Stimulated activated CD8-positive, alpha-beta memory T cell treated with anti-CD3 and anti-CD28 coated beads, Interleukin-4, amount 100 ng/mL, for 24 hours (primary cell): ENCODE results near the gene GSTP1.
"Not testable (repeated sequence)": the region's sequence is repeated elsewhere in the genome, so short reads cannot be mapped to it uniquely, and the experiment has no call there.

Experiments used
- DNase-seq: peaks from one replicate; pipeline ENCODE4 v3.0.0-alpha.2; 2020; ENCODE audit warnings: low read depth

GSTP1 gene

DNA sequence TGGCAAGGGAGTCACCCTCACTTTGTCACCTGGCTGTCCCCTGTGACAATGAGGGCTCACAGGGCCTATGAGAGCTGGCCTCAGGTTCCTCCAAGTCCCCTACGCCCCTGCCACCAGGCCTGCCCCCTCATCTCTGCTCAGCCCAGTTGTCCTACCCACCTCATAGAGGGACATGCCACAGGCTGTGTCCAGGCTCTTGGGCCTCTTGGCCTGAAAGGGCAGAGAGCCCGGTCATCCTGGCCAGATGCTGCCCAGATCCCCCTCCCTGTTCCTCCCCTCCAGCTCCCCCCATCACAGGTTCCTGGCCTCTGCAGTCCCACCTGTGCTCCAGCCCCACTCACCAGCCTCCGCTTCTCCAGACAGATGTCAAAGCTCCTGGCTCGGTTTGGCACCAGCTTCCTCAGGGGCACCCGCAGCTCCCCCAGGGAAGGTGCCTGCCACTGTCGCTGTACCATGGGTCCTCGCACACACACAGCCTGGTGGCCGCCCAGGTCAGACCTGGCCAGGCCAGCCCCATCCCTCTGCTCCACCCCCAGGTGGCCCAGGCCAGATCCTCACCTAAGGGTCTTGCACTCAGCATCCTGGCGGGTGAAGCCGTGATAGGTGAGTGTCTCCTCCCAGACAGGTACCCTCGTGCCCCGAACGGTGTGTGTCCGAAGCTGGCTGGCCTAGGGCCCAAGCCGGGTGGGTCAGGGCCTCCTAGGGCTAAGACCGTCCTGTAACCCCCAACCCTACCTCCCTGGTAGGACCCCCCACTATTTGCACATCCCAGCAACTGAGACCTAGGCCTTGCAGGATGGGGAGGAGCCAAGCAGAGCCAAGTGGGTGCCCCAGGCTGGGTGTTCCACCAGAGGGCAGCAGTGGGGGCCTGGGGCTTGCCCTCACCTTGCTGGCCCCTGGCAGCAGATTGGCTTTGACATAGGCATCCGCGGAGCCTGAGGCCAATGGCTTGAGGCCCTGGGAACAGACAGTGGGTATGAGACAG, 31.4 kb downstream of the GSTP1 start:
- no peak for DNase-seq

- no peak for DNase-seq
Observed at GRCh38 chr11:67615728-67616430, 32.3 kb downstream of the GSTP1 start.

DNA sequence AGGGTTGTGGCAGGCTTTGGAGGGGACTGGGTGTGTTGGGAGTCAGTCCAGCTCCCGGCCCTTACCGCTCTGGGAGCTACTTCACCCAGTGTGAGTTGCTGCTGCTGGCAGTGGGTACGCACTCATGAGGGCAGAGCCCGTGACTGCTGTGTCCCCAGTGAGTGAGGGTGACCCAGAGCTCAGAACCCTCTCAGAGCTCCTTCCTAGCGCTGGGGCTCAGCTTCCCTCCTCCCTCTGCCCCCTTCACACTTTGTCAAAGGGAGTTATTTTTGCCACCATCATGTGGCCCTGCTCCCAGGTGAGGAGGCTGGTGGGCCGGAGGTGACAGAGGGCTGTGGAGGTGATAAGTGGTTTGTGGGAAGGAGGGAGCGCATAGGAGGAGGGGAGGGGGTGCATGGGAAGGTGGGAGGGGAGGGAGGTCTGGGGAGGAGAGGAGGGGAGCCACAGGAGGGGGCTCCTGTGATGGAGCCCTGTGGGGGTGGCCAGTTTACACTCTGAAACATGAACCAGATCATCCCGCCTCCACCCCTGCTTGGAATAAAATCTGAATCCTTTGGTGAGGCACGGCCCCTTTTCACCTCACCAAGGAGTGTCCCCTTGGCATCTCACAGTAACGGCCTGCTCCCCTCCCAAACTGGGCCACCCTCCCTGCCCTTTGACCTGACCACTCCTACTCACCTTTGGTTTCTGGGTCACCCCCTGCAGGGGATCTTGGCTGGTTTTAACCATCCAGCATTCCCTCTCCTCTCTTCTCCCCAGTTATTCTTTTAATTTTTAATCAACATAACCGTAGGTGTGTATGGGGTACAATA, 33.0 kb downstream of the GSTP1 start:
- DNase-seq: no peak

GRCh38 chr11:67617243-67617953, 33.8 kb downstream of the GSTP1 start:
- DNase-seq: no peak

- not testable (repeated sequence) for DNase-seq
Observed at GRCh38 chr11:67618901-67619659, 35.5 kb downstream of the GSTP1 start.

DNA sequence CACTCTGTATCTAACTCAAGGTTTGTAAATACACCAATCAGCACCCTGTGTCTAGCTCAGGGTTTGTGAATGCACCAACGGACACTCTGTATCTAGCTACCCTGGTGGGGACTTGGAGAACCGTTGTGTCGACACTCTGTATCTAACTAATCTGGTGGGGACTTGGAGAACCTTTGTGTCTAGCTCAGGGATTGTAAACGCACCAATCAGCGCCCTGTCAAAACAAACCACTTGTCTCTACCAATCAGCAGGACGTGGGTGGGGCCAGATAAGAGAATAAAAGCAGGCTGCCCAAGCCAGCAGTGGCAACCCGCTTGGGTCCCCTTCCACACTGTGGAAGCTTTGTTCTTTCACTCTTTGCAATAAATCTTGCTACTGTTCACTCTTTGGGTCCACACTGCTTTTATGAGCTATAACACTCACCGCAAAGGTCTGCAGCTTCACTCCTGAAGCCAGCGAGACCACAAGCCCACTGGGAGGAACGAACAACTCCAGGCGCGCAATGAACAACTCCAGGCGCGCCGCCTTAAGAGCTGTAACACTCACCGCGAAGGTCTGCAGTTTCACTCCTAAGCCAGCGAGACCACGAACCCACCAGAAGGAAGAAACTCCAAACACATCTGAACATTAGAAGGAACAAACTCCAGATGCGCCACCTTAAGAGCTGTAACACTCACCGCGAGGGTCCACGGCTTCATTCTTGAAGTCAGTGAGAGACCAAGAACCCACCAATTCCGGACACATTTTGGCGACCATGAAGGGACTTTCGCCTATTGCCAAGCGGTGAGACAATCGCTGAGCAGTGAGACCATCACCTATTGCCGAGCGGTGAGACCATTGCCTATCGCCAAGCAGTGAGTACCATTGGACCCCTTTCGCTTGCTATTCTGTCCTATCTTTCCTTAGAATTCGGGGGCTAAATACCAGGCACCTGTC, 36.3 kb downstream of the GSTP1 start:
- not testable (repeated sequence) for DNase-seq

GRCh38 chr11:67620621-67621020, 37.0 kb downstream of the GSTP1 start:
- DNase-seq: not testable (repeated sequence)

DNA sequence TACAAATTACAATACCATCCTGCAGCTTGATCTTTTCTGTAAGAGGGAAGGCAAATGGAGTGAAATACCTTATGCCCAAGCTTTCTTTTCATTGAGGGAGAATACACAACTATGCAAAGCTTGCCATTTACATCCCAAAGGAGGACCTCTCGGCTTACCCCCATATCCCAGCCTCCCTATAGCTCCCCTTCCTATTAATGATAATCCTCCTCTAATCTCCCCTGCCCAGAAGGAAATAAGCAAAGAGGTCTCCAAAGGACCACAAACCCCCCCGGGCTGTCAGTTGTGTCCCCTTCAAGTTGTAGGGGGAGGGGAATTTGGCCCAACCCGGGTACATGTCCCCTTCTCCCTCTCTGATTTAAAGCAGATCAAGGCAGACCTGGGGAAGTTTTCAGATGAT, 38.3 kb downstream of the GSTP1 start:
- not testable (repeated sequence) for DNase-seq

DNA sequence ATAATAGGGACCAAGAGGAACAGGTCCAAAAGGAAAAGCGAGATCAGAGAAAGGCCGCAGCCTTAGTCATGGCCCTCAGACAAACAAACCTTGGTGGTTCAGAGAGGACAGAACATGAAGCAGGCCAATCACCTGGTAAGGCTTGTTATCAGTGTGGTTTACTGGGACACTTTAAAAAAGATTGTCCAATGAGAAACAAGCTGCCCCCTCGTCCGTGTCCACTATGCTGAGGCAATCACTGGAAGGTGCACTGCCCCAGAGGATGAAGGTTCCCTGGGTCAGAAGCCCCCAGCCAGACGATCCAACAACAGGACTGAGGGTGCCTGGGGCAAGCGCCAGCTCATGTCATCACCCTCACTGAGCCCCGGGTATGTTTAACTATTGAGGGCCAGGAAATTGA, 39.3 kb downstream of the GSTP1 start:
- DNase-seq: not testable (repeated sequence)

- DNase-seq: not testable (repeated sequence)
Observed at GRCh38 chr11:67623795-67624194, 40.2 kb downstream of the GSTP1 start.

DNA sequence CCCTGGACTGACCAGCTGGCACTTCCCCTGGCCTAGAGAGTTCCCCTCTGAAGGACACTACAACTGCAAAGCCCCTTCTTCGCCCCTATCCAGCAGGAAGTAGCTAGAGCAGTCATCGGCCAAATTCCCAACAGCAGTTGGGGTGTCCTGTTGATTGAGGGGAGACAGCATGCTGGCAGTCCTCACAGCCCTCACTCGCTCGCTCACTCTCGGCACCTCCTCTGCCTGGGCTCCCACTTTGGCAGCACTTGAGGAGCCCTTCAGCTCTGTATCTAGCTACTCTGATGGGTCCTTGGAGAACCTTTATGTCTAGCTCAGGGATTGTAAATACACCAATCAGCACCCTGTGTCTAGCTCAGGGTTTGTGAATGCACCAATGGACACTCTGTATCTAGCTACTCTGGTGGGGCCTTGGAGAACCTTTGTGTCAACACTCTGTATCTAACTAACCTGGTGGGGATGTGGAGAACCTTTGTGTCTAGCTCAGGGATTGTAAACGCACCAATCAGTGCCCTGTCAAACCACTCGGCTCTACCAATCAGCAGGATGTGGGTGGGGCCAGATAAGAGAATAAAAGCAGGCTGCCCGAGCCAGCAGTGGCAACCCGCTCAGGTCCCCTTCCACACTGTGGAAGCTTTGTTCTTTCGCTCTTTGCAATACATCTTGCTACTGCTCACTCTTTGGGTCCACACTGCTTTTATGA, 42.7 kb downstream of the GSTP1 start:
- not testable (repeated sequence) for DNase-seq

- DNase-seq: no peak
Observed at GRCh38 chr11:67626970-67627369, 43.4 kb downstream of the GSTP1 start.

DNA sequence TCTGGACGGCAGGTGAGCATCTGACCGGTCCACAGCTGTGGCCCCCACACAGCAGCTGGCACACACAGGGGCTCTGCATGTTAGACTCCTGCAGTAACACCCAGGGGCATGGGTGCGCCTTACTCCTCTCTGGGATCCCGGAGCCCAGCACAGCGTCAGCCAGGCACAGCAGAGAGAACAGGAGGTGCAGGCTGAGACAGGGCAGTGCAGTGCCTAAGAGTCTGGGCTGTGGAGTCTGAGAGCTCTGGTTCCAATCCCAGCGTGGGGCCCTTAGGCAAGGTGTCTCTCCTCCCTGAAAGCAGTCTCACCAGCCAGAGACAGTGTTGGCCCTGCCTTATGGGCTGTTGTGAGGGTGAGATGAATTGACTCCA, 43.8 kb downstream of the GSTP1 start:
- DNase-seq: no peak

DNA sequence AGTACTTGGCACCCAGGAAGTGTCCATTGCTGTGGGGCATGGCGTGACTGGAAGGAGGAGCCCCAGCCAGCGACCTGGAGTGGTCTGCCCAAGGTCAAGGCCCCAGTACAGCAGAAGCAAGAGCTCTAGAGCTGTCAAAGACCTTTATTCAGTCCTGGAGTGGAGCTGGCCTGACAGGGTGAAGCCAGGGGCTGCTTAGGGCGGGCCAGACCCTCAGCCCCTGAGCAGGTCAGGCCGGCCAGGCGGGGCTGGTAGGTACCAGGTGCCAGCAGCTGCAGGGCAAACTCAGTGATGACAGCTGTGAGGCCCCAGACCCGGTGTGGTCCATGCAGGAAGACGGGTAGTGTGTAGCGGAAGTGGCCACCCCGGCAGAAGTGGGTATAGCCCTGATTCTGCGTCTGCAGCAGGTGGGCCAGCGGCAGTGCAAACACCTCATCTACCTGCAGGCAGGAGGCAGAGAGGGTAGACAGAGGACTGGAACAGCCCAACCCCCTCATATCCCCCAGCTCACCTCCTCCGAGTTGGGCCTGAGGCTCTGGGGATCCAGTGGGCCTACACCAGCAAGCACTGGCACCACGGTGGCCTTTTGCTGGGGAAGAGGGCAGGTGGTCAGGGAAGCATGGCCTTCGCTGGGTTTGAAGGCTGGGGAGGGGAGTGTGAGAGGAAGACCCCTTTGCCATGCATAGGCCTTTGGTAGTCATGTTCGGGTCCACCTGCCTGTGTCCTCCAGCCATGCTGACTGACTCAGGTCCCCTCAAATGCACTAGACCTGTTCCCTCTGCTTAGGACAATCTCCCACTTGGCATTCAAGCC, 44.4 kb downstream of the GSTP1 start:
- no peak for DNase-seq

DNA sequence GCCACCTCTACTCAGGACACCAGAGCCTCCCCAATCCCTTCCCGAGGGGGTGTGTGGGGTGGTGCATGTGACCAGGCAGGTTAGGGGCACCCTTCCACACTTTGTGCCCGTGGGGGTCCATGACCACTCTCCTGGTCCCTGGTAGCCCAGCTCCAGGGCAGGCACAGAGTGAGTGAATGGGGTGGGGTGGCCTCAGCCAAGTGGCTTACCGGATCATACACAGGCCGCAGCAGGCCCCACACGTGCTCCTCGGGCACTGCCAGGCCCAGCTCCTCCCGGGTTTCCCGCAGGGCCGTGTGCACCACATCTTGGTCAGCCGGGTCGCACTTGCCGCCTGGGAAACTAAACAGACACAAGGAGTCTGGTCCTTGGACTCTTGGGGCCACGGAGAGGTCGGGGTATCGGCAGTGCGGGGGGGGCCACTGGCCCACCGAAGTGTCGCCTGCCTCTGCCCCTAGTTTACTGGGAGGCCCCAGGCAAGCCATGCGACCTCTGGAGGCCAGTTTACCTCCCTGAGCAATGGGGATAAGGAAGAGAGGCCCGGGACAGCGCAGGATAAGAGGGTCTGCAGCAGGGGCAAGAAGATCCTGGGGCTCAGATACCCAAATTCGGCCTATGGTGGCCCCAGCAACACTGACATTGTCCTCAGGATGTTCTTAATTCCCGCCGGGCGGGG, 45.2 kb downstream of the GSTP1 start:
- DNase-seq: no peak

DNA sequence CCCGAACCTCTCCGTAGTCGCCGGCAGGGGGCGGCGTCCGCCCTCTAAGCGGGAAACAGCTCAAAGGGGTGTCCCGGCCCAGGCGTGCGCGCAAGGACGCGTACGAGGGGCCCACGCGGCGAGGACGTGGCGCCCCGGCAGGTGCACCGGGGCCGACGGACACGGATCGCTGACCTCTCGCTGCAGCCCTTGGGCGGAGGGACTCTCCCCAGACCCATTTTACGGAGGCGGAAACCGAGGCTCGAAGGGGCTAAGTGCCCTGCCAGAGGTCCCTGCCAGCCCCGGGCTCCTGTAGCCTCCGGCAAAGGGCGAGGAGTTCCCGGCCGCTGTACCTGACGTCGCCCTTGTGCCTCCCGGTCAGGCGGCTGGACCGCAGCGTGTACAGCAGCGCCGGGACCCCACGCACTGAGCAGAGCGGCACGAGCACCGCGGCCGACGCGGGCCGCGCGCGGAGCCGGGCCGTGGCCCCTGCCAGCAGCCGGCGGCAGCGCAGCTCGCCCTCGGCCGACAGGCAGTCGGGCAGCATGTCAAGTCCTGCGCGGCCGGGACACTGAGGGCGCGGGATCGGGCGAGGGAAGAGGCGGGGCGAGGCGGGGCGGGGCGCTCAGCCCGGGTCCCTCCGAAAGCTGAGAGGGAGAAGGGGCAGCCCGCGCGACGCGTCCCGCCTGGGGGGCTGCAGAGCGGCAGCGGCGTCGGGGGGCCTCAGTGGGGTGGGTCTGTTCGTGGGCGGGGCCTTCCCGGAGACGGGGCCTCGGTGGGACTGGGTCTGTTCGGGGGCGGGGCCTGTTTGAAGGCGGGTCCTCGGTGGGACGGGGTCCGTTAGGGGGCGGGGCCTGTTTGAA, 46.0 kb downstream of the GSTP1 start, which contains the start of gene NUDT8:
NUDT8 (minus strand) TSS at position 552 of the 842 bp plus-strand sequence; CDS start at position 526, 26 bp downstream.
- DNase-seq: peak; percentile 78
